T-helper 2 cell treated with Interferon-gamma antibody and Interleukin-4, amounts not matched to agents 5 μg/mL and 100 μg/mL, for 36 hours (primary cell): Measurements from ENCODE around the gene CFAP61.
"Not testable (repeated sequence)": the region's sequence is repeated elsewhere in the genome, so short reads cannot be mapped to it uniquely, and the experiment has no call there.

Experiments used
- DNase-seq: peaks from one replicate; pipeline ENCODE4 v3.0.0; 2021; ENCODE audit warnings: low spot score
- H3K27ac Mint-ChIP-seq: one replicate; pipeline ENCODE4 v1.8.0; 2021; ENCODE audit warnings: mild to moderate bottlenecking, mixed read lengths
- H3K27me3 Mint-ChIP-seq: one replicate; pipeline ENCODE4 v1.8.0; 2021; ENCODE audit warnings: low read depth, mixed read lengths
- H3K36me3 Mint-ChIP-seq: one replicate; pipeline ENCODE4 v1.8.0; 2021; ENCODE audit warnings: low read depth, mixed read lengths
- H3K4me1 Mint-ChIP-seq: one replicate; pipeline ENCODE4 v1.8.0; 2021; ENCODE audit warnings: low read depth, mixed read lengths
- H3K4me3 Mint-ChIP-seq: one replicate; pipeline ENCODE4 v1.8.0; 2022; ENCODE audit warnings: mild to moderate bottlenecking, moderate library complexity, mixed read lengths
- H3K9me3 Mint-ChIP-seq: one replicate; pipeline ENCODE4 v1.8.0; 2021; ENCODE audit warnings: mixed read lengths

Gene CFAP61

GRCh38 chr20:20089939-20090338 lies 37.6 kb downstream of the CFAP61 start:
- Mint-ChIP-seq H3K9me3 (no peaks in the 10 kb centered on the region), H3K4me3 (no peak overlapping the region), H3K36me3 (no peaks in the 10 kb centered on the region), H3K27me3 (peaks cover 8% of the 10 kb centered on the region), H3K27ac (no peak overlapping the region), H3K4me1 (no peaks in the 10 kb centered on the region)
- DNase-seq = no peak

GRCh38 chr20:20092827-20093226 lies 40.5 kb downstream of the CFAP61 start:
- no peaks in the 10 kb centered on the region for H3K36me3 Mint-ChIP-seq

DNA sequence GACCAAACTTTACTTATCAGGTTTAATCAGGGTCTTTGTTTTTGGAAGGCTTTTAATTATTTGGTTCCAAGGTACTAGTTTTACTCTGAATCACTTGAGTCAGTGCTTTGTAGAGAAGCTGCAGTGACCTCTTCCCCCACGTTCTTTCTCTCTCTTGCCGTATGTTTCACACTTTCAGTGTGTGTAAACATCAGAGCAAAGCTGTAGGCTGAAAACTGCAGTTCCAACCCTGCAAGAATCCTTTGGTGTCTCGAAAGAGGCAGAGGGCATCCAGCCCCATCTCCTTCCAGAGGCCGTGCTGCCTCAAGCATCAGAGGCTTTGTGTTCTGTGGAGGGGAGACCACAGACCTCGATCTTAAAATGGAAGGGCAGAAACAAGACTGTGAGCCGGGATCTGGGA lies 42.1 kb downstream of the CFAP61 start:
- H3K9me3 Mint-ChIP-seq = no peaks in the 10 kb centered on the region
- H3K27ac Mint-ChIP-seq = no peak overlapping the region
- no peaks in the 10 kb centered on the region for H3K36me3 Mint-ChIP-seq
- peaks cover 3% of the 10 kb centered on the region for H3K27me3 Mint-ChIP-seq
- no peak overlapping the region for H3K4me3 Mint-ChIP-seq
- no peaks in the 10 kb centered on the region for H3K4me1 Mint-ChIP-seq
- no peak for DNase-seq

More at GRCh38 chr20:20092827-20093226, 40.5 kb downstream of the CFAP61 start:
- no peaks in the 10 kb centered on the region for H3K4me1 Mint-ChIP-seq
- no peak overlapping the region for H3K4me3 Mint-ChIP-seq
- H3K27ac Mint-ChIP-seq = no peak overlapping the region
- no peaks in the 10 kb centered on the region for H3K9me3 Mint-ChIP-seq
- H3K27me3 Mint-ChIP-seq = peaks cover 3% of the 10 kb centered on the region
- DNase-seq = no peak

GRCh38 chr20:20095114-20095872 lies 43.0 kb downstream of the CFAP61 start:
- no peak for DNase-seq
- Mint-ChIP-seq H3K4me1 (no peaks in the 10 kb centered on the region), H3K27ac (no peak overlapping the region), H3K36me3 (no peaks in the 10 kb centered on the region), H3K9me3 (no peaks in the 10 kb centered on the region), H3K4me3 (no peak overlapping the region), H3K27me3 (no peaks in the 10 kb centered on the region)

- Mint-ChIP-seq H3K27me3 (no peaks in the 10 kb centered on the region), H3K9me3 (no peaks in the 10 kb centered on the region), H3K4me1 (no peaks in the 10 kb centered on the region), H3K36me3 (no peaks in the 10 kb centered on the region), H3K4me3 (no peak overlapping the region), H3K27ac (no peak overlapping the region)
- no peak for DNase-seq
These were observed 44.1 kb downstream of the CFAP61 start for GRCh38 chr20:20096421-20096820.

- Mint-ChIP-seq H3K27ac (no peak overlapping the region), H3K4me3 (no peak overlapping the region), H3K27me3 (peaks cover 2% of the 10 kb centered on the region), H3K9me3 (no peaks in the 10 kb centered on the region), H3K36me3 (no peaks in the 10 kb centered on the region), H3K4me1 (no peaks in the 10 kb centered on the region)
- no peak for DNase-seq
These were observed 48.5 kb downstream of the CFAP61 start for GRCh38 chr20:20100881-20101280.

- peaks cover 5% of the 10 kb centered on the region for H3K27me3 Mint-ChIP-seq
- no peak for DNase-seq
- no peak overlapping the region for H3K27ac Mint-ChIP-seq
- no peaks in the 10 kb centered on the region for H3K36me3 Mint-ChIP-seq
- no peak overlapping the region for H3K4me3 Mint-ChIP-seq
- no peaks in the 10 kb centered on the region for H3K9me3 Mint-ChIP-seq
- H3K4me1 Mint-ChIP-seq = no peaks in the 10 kb centered on the region
These were observed 49.8 kb downstream of the CFAP61 start for GRCh38 chr20:20102163-20102562.

DNA sequence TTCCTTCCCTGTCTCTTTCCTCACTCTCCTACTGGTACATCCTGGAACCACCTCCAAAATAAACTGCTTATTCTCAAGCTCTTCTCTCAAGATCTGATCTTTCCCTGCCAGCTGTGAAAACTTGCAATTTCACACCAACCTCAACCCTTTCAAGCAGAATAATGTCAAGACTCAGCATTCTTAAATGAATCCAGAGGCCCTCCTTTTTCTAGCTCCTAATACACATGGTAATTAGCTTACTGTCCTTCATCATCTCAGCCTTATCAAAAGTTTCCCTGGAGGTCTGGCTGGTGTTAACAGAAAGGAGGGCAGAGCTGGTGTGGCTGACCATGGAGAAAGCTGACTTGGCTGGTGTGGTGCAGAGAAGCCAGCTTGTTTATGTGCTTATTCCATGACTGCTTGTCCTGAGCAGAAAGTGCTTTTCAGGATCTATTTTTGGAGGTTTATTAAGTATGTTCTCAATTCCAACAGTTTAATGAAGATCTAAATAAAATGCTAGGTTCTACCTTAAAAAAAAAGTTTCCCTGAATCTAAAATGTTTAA lies 50.5 kb downstream of the CFAP61 start:
- H3K4me3 Mint-ChIP-seq = no peak overlapping the region
- no peaks in the 10 kb centered on the region for H3K36me3 Mint-ChIP-seq
- H3K27me3 Mint-ChIP-seq = peaks cover 5% of the 10 kb centered on the region
- H3K27ac Mint-ChIP-seq = no peak overlapping the region
- no peaks in the 10 kb centered on the region for H3K4me1 Mint-ChIP-seq
- no peak for DNase-seq
- no peaks in the 10 kb centered on the region for H3K9me3 Mint-ChIP-seq

GRCh38 chr20:20103486-20103885 lies 51.2 kb downstream of the CFAP61 start:
- Mint-ChIP-seq H3K9me3 (no peaks in the 10 kb centered on the region), H3K36me3 (no peaks in the 10 kb centered on the region), H3K4me1 (no peaks in the 10 kb centered on the region), H3K27me3 (peaks cover 7% of the 10 kb centered on the region), H3K4me3 (no peak overlapping the region), H3K27ac (no peak overlapping the region)
- no peak for DNase-seq

DNA sequence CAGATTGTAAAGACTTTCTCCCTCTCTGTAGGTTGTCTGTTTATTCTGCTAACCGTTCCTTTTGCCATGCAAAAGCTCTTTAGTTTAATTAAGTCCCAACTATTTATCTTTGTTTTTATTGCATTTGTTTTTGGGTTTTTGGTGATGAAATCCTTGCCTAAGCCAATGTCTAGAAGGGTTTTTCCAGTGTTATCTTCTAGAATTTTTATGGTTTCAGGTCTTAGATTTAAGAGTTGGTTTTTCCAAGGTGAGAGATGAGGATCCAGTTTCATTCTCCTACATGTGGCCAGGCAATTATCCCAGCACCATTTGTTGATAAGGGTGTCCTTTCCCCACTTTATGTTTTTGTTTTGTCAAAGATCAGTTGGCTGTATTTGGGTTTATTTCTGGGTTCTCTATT lies 70.9 kb downstream of the CFAP61 start:
- H3K9me3 Mint-ChIP-seq, H3K4me3 Mint-ChIP-seq, H3K4me1 Mint-ChIP-seq, H3K27ac Mint-ChIP-seq, H3K36me3 Mint-ChIP-seq, DNase-seq, H3K27me3 Mint-ChIP-seq: not testable (repeated sequence)

GRCh38 chr20:20130399-20130798 lies 78.1 kb downstream of the CFAP61 start:
- H3K9me3 Mint-ChIP-seq = peaks cover 3% of the 10 kb centered on the region
- H3K4me3 Mint-ChIP-seq = no peak overlapping the region
- no peak for DNase-seq
- peaks cover 4% of the 10 kb centered on the region for H3K27me3 Mint-ChIP-seq
- no peak overlapping the region for H3K27ac Mint-ChIP-seq
- H3K36me3 Mint-ChIP-seq = no peaks in the 10 kb centered on the region
- H3K4me1 Mint-ChIP-seq = no peaks in the 10 kb centered on the region

GRCh38 chr20:20134941-20135575 lies 82.7 kb downstream of the CFAP61 start:
- peaks cover 3% of the 10 kb centered on the region for H3K9me3 Mint-ChIP-seq
- H3K36me3 Mint-ChIP-seq = no peaks in the 10 kb centered on the region
- no peaks in the 10 kb centered on the region for H3K4me1 Mint-ChIP-seq
- no peak for DNase-seq
- H3K27ac Mint-ChIP-seq = no peak overlapping the region
- H3K27me3 Mint-ChIP-seq = peaks cover 4% of the 10 kb centered on the region
- no peak overlapping the region for H3K4me3 Mint-ChIP-seq

GRCh38 chr20:20136313-20136712 lies 84.0 kb downstream of the CFAP61 start:
- peaks cover 4% of the 10 kb centered on the region for H3K27me3 Mint-ChIP-seq
- no peaks in the 10 kb centered on the region for H3K4me1 Mint-ChIP-seq
- no peak overlapping the region for H3K27ac Mint-ChIP-seq
- H3K4me3 Mint-ChIP-seq = no peak overlapping the region
- H3K9me3 Mint-ChIP-seq = no peaks in the 10 kb centered on the region
- DNase-seq = no peak
- no peaks in the 10 kb centered on the region for H3K36me3 Mint-ChIP-seq

DNA sequence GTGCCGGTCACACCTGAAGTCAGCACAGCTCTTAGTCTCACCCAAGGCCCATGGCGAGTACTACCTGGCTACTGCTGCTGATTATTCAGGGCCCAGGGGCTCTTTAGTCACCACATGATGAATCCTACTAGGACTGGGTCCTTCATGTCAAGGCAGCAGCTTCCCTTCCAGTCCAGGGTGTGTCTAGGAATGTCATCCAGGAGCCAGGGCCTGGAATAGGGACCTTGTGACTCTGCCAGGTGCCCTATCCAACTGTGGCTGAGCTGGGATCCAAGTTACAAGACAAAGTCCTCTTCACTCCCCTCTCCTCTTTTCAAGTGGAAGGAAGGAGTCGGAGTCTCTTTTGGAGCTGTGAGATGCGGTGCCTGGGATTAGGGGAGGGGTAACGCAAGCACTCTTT lies 85.5 kb downstream of the CFAP61 start:
- no peaks in the 10 kb centered on the region for H3K36me3 Mint-ChIP-seq
- no peaks in the 10 kb centered on the region for H3K4me1 Mint-ChIP-seq
- no peaks in the 10 kb centered on the region for H3K9me3 Mint-ChIP-seq
- no peak overlapping the region for H3K27ac Mint-ChIP-seq
- no peak overlapping the region for H3K4me3 Mint-ChIP-seq
- peaks cover 1% of the 10 kb centered on the region for H3K27me3 Mint-ChIP-seq
- no peak for DNase-seq
